ENCODE results near the gene MRPS5. TPM values are rescaled to one million over a fixed set of nuclear protein-coding genes. Genes with fewer than 3 reads are reported as not detected.

MRPS5 gene
- total RNA-seq = 77.0 TPM
- long read RNA-seq, transcript MRPS5-201 (12 exons, 1,652 nt) = major isoform, 170 of 189 reads
- long read RNA-seq, partial matches to known transcripts = 2 of 189 reads
- long read RNA-seq, other reads (novel, unspliced or antisense) = 13 of 189 reads

GRCh38 chr2:95121407-95122196, at the start of gene MRPS5:
Gene MRPS5 (minus strand): TSS chr2:95121808. CDS start chr2:95121791, 17 bp downstream.
- DNase-seq = peak; percentile 93
- peak; percentile 99 for ATAC-seq (ENCODE audit: poor library complexity)
- intact Hi-C loops (cut with DNase I) = no loop called here

GRCh38 chr2:95166065-95166763, 44.6 kb upstream of the MRPS5 start:
- ATAC-seq (ENCODE audit: poor library complexity) (no peak), DNase-seq (no peak)

GRCh38 chr2:95165371-95166064, 43.9 kb upstream of the MRPS5 start, which contains the start of gene ZNF2:
Gene ZNF2 (plus strand): TSS chr2:95165809. CDS start chr2:95176227, 10,418 bp downstream.
- ATAC-seq (ENCODE audit: poor library complexity) (peak; percentile 99), DNase-seq (peak; percentile 99)
- intact Hi-C loops (cut with DNase I) = no loop called here

More at GRCh38 chr2:95166065-95166763, 44.6 kb upstream of the MRPS5 start:
- intact Hi-C loops (cut with DNase I) = no loop called here

GRCh38 chr2:95165030-95165370, 43.4 kb upstream of the MRPS5 start:
- no peak for DNase-seq
- intact Hi-C loops (cut with DNase I) = no loop called here
- ATAC-seq (ENCODE audit: poor library complexity) = no peak

GRCh38 chr2:95159690-95160449, 38.3 kb upstream of the MRPS5 start, which contains the start of gene ZNF514:
Gene ZNF514 (minus strand): TSS chr2:95159848. CDS start chr2:95153253, 6,595 bp downstream.
- ATAC-seq (ENCODE audit: poor library complexity) (peak; percentile 96), DNase-seq (peak; percentile 92)
- intact Hi-C loops (cut with DNase I) = no loop called here

- peak; percentile 69 for DNase-seq
- intact Hi-C loops (cut with DNase I) = no loop called here
- ATAC-seq (ENCODE audit: poor library complexity) = peak; percentile 70
Measured at GRCh38 chr2:95158891-95159619, 37.4 kb upstream of the MRPS5 start.

- ATAC-seq (ENCODE audit: poor library complexity) = no peak
- intact Hi-C loops (cut with DNase I) = no loop called here
- no peak for DNase-seq
Measured at GRCh38 chr2:95158441-95158840, 36.8 kb upstream of the MRPS5 start.

- DNase-seq (no peak), ATAC-seq (ENCODE audit: poor library complexity) (no peak)
- intact Hi-C loops (cut with DNase I) = no loop called here
Measured at GRCh38 chr2:95149397-95149984, 27.9 kb upstream of the MRPS5 start.

- ATAC-seq (ENCODE audit: poor library complexity) (no peak), DNase-seq (no peak)
- intact Hi-C loops (cut with DNase I) = no loop called here
Measured at GRCh38 chr2:95143838-95144237, 22.2 kb upstream of the MRPS5 start.

- ATAC-seq (ENCODE audit: poor library complexity) (no peak), DNase-seq (no peak)
- intact Hi-C loops (cut with DNase I) = no loop called here
Measured at GRCh38 chr2:95138702-95139101, 17.1 kb upstream of the MRPS5 start.

GRCh38 chr2:95122197-95122551, 566 bp upstream of the MRPS5 start:
- ATAC-seq (ENCODE audit: poor library complexity) (no peak), DNase-seq (no peak)
- intact Hi-C loops (cut with DNase I) = no loop called here

GRCh38 chr2:95121093-95121406, 558 bp downstream of the MRPS5 start:
- ATAC-seq (ENCODE audit: poor library complexity) (peak; percentile 3), DNase-seq (no peak)
- intact Hi-C loops (cut with DNase I) = no loop called here

- ATAC-seq (ENCODE audit: poor library complexity) (peak; percentile 90), DNase-seq (peak; percentile 70)
- intact Hi-C loops (cut with DNase I) = no loop called here
Measured at GRCh38 chr2:95115418-95115817, 6.2 kb downstream of the MRPS5 start.

- ATAC-seq (ENCODE audit: poor library complexity) = no peak
- intact Hi-C loops (cut with DNase I) = no loop called here
Measured at GRCh38 chr2:95113464-95113863, 8.1 kb downstream of the MRPS5 start.

GRCh38 chr2:95110395-95110794, 11.2 kb downstream of the MRPS5 start:
- ATAC-seq (ENCODE audit: poor library complexity) (no peak), DNase-seq (no peak)
- intact Hi-C loops (cut with DNase I) = no loop called here

More at GRCh38 chr2:95113464-95113863, 8.1 kb downstream of the MRPS5 start:
- DNase-seq = no peak

GRCh38 chr2:95109260-95109659, 12.3 kb downstream of the MRPS5 start:
- intact Hi-C loops (cut with DNase I) = no loop called here
- DNase-seq (no peak), ATAC-seq (ENCODE audit: poor library complexity) (peak; percentile 77)

GRCh38 chr2:95106081-95106480, 15.5 kb downstream of the MRPS5 start:
- DNase-seq (no peak), ATAC-seq (ENCODE audit: poor library complexity) (no peak)
- intact Hi-C loops (cut with DNase I) = no loop called here

- ATAC-seq (ENCODE audit: poor library complexity) (no peak), DNase-seq (no peak)
- intact Hi-C loops (cut with DNase I) = no loop called here
Measured at GRCh38 chr2:95104606-95105005, 17.0 kb downstream of the MRPS5 start.
